AG09319 (cell line): ENCODE data around the gene UBP1.
"Not testable (repeated sequence)": the region's sequence is repeated elsewhere in the genome, so short reads cannot be mapped to it uniquely, and the experiment has no call there.

ENCODE experiments used
- DNase-seq: peaks from one replicate; pipeline ENCODE4 v3.0.0-alpha.2; 2010; ENCODE audit warnings: low read depth; ENCODE audit errors: extremely low read depth
- TF ChIP-seq, protein P1 (sequence below): IDR thresholded peaks from 2 replicates; pipeline ENCODE4 v1.5.1; 2011; ENCODE audit warnings: low read depth, mild to moderate bottlenecking, inconsistent platforms, low read length, moderate library complexity

Gene UBP1

GRCh38 chr3:33430571-33430970, 9.6 kb downstream of the UBP1 start:
- TF ChIP-seq, protein P1, sequence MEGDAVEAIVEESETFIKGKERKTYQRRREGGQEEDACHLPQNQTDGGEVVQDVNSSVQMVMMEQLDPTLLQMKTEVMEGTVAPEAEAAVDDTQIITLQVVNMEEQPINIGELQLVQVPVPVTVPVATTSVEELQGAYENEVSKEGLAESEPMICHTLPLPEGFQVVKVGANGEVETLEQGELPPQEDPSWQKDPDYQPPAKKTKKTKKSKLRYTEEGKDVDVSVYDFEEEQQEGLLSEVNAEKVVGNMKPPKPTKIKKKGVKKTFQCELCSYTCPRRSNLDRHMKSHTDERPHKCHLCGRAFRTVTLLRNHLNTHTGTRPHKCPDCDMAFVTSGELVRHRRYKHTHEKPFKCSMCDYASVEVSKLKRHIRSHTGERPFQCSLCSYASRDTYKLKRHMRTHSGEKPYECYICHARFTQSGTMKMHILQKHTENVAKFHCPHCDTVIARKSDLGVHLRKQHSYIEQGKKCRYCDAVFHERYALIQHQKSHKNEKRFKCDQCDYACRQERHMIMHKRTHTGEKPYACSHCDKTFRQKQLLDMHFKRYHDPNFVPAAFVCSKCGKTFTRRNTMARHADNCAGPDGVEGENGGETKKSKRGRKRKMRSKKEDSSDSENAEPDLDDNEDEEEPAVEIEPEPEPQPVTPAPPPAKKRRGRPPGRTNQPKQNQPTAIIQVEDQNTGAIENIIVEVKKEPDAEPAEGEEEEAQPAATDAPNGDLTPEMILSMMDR: no peak
- no peak for DNase-seq

DNA sequence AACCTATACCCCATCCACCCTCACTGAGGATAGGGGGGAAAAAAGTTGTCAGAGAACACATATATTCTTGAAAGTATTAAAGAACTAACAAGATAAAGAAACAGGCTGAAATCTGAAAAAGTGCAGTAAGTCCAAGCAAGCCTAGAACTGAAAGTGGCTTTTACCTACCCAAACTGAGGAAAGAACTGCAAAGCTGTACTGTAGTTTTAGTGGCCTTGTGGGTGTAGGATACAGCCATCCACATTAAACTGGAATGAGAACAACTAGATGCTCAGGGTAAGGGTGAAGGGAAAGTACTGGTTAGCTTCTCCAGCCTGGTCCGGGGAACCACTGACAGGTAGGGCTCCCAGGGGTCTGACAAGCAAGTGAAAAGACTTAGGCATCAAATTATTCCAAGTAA, 10.1 kb downstream of the UBP1 start:
- TF ChIP-seq, protein P1: no peak
- DNase-seq: no peak

GRCh38 chr3:33429306-33429705, 10.9 kb downstream of the UBP1 start:
- not testable (repeated sequence) for DNase-seq

DNA sequence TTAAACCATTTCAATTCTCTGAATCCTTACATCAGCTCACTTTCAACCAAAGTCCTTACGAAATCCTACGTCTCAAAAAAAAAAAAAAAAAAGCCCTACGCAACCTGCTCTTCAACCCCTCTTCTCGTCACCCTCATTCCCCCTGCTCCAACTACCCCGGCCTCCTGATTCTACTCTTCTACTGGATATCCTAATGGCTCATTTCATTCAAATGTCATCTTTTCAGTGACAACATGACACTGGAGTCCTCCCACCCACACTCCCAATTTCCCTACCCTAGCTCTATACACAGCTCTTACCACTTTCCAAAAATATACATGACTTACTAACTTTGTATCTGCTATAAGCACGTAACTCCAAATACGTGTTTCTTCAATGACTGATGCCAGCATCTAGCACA, 11.5 kb downstream of the UBP1 start:
- TF ChIP-seq, protein P1: no peak
- DNase-seq: no peak

DNA sequence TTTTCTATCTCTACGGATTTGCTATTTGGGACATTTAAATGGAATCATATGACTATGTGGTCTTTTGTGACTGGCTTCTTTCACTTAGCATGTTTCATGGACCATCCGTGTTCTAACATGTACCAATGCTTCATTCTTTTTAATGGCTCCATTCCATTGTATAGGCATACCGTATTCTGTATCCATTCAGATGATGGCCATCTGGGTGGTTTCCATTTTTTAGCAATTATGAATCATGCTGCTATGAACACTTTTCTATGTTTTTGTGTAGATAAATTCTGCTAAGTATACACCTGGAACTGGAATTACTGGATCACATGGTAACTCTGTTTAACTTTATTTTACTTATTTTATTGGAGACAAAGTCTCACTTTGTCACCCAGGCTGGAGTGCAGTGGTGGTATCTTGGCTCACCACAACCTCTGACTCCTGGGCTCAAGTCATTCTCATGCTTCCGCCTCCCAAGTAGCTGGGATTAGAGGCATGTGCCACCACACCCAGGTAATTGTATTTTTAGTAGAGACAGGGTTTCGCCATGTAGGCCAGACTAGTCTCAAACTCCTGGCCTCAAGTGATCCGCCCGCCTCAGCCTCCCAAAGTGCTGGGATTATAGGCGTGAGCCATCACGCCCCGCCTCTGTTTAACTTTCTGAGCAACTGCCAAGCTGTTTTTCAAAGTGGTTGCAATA, 13.4 kb downstream of the UBP1 start:
- TF ChIP-seq, protein P1: no peak
- DNase-seq: no peak

DNA sequence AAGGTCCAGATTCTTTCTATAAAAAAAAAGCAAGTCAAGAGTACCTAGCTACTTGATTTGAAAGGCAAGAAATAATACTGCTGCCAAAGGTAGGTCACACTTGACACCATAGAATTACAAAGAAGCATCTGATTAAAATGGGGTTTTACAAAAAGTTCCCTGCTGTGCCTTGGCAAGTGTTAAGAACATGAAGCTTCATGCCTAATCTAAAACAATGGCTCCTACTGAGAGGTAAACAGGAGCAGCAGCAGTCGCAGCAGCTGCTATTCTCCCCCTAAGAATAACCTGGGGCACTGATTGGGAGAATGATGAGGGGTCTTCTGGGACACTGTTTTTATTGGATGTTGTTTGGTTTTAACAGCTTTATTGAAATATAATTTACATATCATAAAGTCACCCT, 14.1 kb downstream of the UBP1 start:
- no peak for DNase-seq

DNA sequence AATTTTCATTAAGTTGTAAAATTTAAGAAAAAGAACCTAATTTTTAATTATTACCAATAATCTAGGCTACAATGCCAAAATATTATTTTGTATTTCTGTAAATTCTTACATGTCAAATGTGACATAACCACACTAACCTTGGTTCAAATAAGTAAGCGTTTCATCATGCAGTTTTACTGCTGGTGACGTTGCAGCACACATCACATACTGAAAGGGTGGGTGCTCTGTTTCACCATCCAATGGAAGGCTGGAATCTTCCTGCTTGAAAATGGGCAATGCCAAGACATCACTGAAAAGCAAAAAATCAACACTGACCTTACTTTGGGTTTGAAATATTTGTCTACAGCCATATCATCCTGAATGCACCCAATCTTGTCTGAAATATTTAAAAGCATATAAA, 14.8 kb downstream of the UBP1 start:
- no peak for DNase-seq

More for the DNA sequence above, 14.1 kb downstream of the UBP1 start:
- TF ChIP-seq, protein P1: no peak

More for the DNA sequence above, 14.8 kb downstream of the UBP1 start:
- TF ChIP-seq, protein P1: no peak
